ENCODE measurements around the gene SS18.
"Not testable (repeated sequence)": the region's sequence is repeated elsewhere in the genome, so short reads cannot be mapped to it uniquely, and the experiment has no call there.

The SS18 gene

GRCh38 chr18:26090130-26091046 lies at the start of gene SS18:
SS18 (minus strand) TSS chr18:26090613; CDS start chr18:26090569, 44 bp downstream.
- peak within 1 kb of the TSS; percentile 97 for H3K4me3 Mint-ChIP-seq
- H3K9me3 Mint-ChIP-seq: no peaks in the 10 kb centered on the region
- TF ChIP-seq CTCF (IDR thresholded peaks at IDR 0.05): no peak
- peaks cover 33% of the 10 kb centered on the region for H3K4me1 Mint-ChIP-seq
- H3K27ac Mint-ChIP-seq: peak within 1 kb of the TSS; percentile 99
- peaks cover 16% of the 10 kb centered on the region for H3K36me3 Mint-ChIP-seq (ENCODE audit: low read depth)
- DNase-seq: peak; percentile 92
- peaks cover 3% of the 10 kb centered on the region for H3K27me3 Mint-ChIP-seq (ENCODE audit: low read depth, poor library complexity)

GRCh38 chr18:26135548-26135947 lies 45.1 kb upstream of the SS18 start:
- peaks cover 26% of the 10 kb centered on the region for H3K36me3 Mint-ChIP-seq (ENCODE audit: low read depth)
- peaks cover 55% of the 10 kb centered on the region for H3K4me1 Mint-ChIP-seq
- H3K27me3 Mint-ChIP-seq (ENCODE audit: low read depth, poor library complexity): no peaks in the 10 kb centered on the region
- no peak for TF ChIP-seq CTCF (IDR thresholded peaks at IDR 0.05)
- H3K27ac Mint-ChIP-seq: peak overlapping the region; percentile 71
- peaks cover 37% of the 10 kb centered on the region for H3K9me3 Mint-ChIP-seq
- peak overlapping the region; percentile 65 for H3K4me3 Mint-ChIP-seq
- no peak for DNase-seq

GRCh38 chr18:26134107-26134506 lies 43.7 kb upstream of the SS18 start:
- no peaks in the 10 kb centered on the region for H3K27me3 Mint-ChIP-seq (ENCODE audit: low read depth, poor library complexity)
- no peak for DNase-seq
- H3K27ac Mint-ChIP-seq: peak overlapping the region; percentile 77
- H3K36me3 Mint-ChIP-seq (ENCODE audit: low read depth): peaks cover 11% of the 10 kb centered on the region
- peaks cover 41% of the 10 kb centered on the region for H3K4me1 Mint-ChIP-seq
- peaks cover 23% of the 10 kb centered on the region for H3K9me3 Mint-ChIP-seq
- no peak for TF ChIP-seq CTCF (IDR thresholded peaks at IDR 0.05)
- H3K4me3 Mint-ChIP-seq: no peak overlapping the region

GRCh38 chr18:26133652-26134051 lies 43.2 kb upstream of the SS18 start, which contains the start of gene PSMA8:
PSMA8 (plus strand) TSS chr18:26133869; CDS start chr18:26133966, 97 bp downstream.
- no peak for TF ChIP-seq CTCF (IDR thresholded peaks at IDR 0.05)
- Mint-ChIP-seq H3K36me3 (ENCODE audit: low read depth) (peaks cover 11% of the 10 kb centered on the region), H3K27me3 (ENCODE audit: low read depth, poor library complexity) (no peaks in the 10 kb centered on the region), H3K27ac (peak within 1 kb of the TSS; percentile 77), H3K4me3 (no peak within 1 kb of the TSS), H3K9me3 (peaks cover 21% of the 10 kb centered on the region), H3K4me1 (peaks cover 36% of the 10 kb centered on the region)
- DNase-seq: no peak

GRCh38 chr18:26128192-26128591 lies 37.8 kb upstream of the SS18 start:
- Mint-ChIP-seq H3K9me3 (peaks cover 13% of the 10 kb centered on the region), H3K27ac (peak overlapping the region; percentile 68)
- not testable (repeated sequence) for H3K4me1 Mint-ChIP-seq; H3K36me3 Mint-ChIP-seq (ENCODE audit: low read depth); H3K4me3 Mint-ChIP-seq; H3K27me3 Mint-ChIP-seq (ENCODE audit: low read depth, poor library complexity); DNase-seq

GRCh38 chr18:26127786-26128185 lies 37.4 kb upstream of the SS18 start:
- peaks cover 16% of the 10 kb centered on the region for H3K9me3 Mint-ChIP-seq
- TF ChIP-seq CTCF (IDR thresholded peaks at IDR 0.05): no peak

GRCh38 chr18:26121994-26122393 lies 31.6 kb upstream of the SS18 start:
- Mint-ChIP-seq H3K9me3 (peaks cover 31% of the 10 kb centered on the region), H3K36me3 (ENCODE audit: low read depth) (peaks cover 18% of the 10 kb centered on the region)
- H3K27ac Mint-ChIP-seq; DNase-seq; H3K4me3 Mint-ChIP-seq; H3K4me1 Mint-ChIP-seq; H3K27me3 Mint-ChIP-seq (ENCODE audit: low read depth, poor library complexity): not testable (repeated sequence)

More at GRCh38 chr18:26127786-26128185, 37.4 kb upstream of the SS18 start:
- Mint-ChIP-seq H3K27ac (peak overlapping the region; percentile 68), H3K4me1 (no peaks in the 10 kb centered on the region), H3K36me3 (ENCODE audit: low read depth) (peaks cover 7% of the 10 kb centered on the region), H3K27me3 (ENCODE audit: low read depth, poor library complexity) (no peaks in the 10 kb centered on the region), H3K4me3 (no peak overlapping the region)
- no peak for DNase-seq

All from nephron progenitor cell (in vitro differentiated cells).